HG02943 (cell line): ENCODE results near the gene BNC2.

Experiments used
- ATAC-seq: cut with Tn5 transposase; IDR thresholded peaks from one replicate; pipeline ENCODE4 v1.9.1; 2021; ENCODE audit warnings: mild to moderate bottlenecking, low read depth, moderate library complexity; ENCODE audit not compliant: unreplicated experiment

BNC2 gene

DNA sequence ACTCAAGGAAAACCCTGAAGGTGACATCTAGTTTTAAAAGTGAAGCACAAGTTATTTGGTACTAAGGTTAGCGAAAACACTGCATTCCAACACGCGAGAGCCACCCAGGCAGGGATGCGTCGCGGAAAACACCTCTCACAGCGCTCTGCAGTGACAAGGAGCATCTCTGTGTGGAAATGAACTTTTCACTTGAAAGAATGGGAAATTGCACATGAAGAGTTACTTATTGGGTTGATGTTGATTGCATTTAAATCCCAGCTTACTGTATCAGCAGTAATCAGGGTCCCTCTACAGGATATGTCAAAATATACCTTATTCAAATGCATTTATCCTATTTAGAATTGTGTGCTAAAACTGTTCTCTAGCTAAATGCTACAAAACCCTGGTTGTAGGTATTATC is 144.4 kb downstream of the BNC2 start:
- ATAC-seq, result no peak

DNA sequence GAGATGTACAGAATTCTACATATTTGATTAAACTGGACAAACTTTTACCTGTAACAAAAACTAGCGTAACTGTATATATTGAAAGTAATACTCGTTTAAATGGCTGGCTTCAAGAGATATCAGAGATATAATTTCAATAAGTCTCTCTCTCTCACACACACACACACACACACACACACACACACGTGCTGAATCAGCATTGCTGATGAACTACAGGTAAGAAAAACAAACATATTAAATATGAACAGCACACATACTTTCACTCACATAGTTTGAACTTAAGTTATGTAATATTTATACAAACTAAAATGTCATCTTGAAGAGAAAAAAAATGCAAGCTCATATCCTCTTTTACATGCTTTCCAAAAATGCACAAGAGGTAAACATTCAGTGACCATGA is 145.4 kb downstream of the BNC2 start:
- ATAC-seq, result no peak

GRCh38 chr9:16721972-16722371 is 148.5 kb downstream of the BNC2 start:
- no peak for ATAC-seq

DNA sequence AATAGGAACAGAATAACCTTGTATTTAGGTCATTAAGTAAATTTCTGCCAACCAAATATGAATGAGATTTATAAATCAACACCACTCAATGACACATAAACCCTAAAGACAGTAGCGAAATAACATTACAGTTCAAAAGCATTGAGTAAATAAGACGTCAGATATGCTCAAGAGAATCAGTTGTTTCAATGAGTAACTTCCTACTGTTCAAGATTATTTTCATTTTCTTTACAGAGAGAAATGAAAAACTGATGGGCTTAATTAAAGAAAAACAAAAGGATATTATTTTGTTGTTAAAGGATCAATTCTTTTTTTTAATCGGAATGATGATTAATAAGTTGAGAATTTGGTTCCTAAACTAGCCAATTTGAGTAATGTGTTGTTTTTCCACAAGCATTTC is 150.1 kb downstream of the BNC2 start:
- no peak for ATAC-seq

- ATAC-seq, result no peak
Measured at GRCh38 chr9:16719921-16720320, 150.5 kb downstream of the BNC2 start.

DNA sequence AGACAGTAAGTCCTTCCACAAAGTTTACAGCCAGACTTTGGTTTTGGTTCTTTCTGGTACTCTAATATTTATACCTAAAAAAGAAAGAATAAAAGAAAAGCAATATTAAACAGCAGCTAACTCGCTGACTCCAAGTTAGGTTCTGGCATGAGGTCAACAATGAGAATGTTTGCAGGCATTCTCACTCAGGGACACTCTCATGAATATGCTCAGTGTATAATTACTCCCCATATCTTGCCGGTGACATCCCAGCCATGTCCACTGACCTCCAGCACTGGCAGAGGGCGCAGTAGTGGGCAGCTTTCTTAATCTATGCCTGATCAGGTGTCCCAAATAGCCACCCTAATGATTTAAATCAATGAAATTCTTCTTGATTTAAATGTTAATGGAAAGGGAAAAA is 151.5 kb downstream of the BNC2 start:
- no peak for ATAC-seq

- ATAC-seq, result no peak
Measured at GRCh38 chr9:16718296-16718695, 152.2 kb downstream of the BNC2 start.

DNA sequence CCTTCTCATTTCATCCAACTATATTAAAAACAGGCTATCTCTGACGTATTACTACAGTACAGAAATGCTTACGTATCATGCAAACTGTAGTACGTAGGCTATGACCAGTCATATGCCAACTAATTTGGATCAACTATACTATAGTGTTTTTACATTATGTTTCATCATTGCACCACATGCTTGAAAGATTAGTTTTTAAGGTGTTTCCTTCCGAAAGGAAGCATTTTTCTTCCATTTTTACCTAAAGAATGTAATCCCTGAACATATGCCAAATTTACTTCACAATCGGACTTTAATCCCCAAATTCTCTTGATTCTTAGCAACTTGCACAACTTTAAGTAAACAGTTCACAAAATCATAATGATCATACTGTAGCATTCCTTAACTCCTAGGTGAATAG is 153.9 kb downstream of the BNC2 start:
- ATAC-seq, result no peak

DNA sequence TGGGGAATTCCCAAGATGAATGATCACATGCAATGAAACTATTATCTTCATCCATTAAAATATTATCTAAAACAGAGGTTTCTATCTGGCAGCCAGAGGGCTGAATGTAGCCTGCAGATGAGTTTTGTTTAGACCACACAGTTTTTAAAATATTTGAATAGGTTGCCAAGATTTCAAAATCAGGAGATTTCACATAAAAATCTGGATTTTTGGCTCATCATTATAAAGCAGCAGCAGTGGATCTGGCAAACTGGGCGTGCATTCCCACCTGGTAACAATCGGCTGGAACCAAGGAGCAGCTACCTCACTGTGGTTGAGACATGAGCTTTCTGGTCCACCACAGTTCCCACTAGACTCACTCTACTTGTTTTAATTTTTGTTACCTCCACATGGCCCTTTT is 155.1 kb downstream of the BNC2 start:
- no peak for ATAC-seq

DNA sequence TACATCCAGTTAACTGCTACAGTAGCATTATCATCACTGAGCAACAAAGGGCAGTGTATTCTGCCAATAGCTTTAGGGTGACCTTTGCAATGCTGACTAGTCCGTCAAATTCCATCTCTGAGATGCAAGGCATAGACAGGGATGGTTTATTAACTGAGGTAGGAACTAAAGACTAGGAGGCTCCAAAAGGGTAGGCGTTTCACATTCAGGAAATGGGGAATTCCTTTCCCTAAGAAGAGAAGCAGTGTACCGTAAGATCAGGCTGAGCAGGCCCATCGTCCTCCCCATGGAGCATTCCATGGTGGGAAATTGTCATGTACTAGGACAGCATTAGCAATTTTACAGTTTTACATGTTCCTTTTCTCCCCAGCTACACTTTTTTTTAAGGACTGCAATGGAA is 157.7 kb downstream of the BNC2 start:
- ATAC-seq, result no peak

- ATAC-seq, result no peak
Measured at GRCh38 chr9:16710888-16711287, 159.6 kb downstream of the BNC2 start.

DNA sequence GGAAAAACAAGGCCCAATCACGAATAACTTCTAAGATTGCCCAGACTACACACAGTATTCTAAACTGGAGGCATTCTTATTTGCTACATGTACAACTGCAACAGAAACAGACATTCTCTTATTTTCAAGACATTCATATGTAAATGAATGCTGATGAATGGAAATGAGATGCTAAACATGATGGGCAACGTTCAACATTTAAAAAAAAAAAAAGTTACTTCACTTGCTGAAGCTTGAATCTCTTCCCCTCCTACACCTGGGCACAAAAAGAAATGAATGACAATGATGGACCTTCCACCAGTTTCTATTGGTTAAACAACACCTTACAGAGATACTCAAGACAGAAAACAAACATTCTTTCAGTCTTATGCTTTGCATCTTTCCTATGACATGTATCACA is 160.5 kb downstream of the BNC2 start:
- ATAC-seq, result no peak

- ATAC-seq, result no peak
Measured at GRCh38 chr9:16708656-16709435, 161.6 kb downstream of the BNC2 start.

DNA sequence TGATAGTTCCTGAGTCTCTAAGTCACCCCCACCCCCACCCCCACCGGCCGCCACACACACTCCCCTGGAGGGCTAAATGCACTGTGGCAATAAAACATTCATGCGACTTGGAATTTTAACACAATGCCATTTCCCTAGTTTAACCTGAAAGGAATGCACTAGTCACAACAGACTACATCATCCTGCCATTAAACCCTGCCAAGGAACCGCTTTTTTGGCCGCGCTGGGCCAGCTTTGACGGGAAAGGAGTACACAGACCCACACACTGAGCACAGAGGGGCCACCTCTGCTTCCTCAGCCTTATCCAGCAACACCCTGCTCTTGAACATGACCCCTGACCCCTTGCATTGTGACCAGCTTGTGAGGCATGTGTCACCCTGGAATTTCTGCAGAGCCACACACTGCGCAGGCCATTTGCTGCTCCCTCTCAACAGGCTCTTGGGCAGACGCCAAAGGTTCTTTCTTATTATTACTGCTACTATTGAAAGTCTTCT is 165.3 kb downstream of the BNC2 start:
- no peak for ATAC-seq

DNA sequence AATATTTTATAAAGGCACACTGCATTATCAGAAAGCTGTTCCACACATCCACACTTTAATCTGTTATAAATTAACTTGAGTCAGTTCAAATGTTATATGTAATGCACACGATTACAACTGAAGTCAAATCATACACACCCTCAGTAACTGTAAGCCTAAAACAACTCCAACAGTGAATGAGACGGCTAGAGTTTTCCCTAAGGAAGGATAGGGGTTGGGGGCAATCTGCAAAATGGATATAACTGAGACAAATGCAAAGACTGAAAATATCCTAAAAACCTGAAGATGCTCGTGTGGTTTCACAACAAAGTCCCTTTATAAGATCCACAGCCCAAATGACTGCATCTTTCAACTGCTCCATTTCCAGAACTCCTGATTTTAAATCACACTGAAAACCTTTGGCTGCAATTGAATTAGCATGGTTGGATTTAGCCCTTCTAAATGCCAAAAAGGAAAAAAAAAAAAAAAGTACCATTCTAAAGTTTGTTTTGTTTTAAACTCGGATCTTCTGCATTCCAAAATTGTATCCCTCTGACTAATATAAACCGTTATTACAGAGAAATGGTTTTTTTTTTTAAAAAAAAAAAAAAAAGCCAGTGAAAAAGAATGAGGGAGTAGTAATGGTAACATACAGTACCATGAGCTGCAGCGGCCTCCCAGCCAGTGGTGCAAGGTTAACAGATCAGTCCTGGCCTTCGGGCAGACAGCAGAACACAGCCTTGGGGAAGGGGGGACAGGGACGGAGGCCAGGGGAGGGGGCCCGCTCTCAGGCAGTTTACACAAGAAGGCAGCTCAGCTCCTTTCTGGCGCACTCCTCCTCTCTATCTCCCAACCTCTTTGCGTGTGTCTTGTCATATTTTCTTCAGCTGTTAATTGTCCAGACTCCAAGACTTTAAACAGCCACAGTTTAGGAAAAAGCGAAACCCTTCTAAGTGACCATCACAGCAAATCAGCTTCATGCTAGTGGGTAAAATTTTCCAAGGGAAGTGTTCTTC is 166.1 kb downstream of the BNC2 start:
- ATAC-seq, result no peak

DNA sequence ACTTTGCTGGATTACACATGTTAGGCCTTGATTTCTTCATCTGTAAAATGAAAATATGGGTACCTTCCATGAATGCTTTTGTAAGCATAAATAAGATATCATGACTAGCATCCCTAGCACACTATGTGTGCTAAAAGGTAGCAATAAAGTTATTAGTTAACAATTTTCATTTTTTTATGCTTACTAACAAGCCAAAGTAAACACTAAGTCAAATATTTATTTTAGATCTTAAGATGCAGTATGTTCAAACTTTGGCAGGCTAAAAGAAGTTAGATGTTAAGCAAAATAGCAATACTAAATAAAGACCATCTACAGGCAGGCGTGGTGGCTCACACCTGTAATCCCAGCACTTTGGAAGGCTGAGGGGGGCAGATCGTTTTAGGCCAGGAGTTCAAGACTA is 169.1 kb downstream of the BNC2 start:
- no peak for ATAC-seq

GRCh38 chr9:16693616-16694015 is 176.9 kb downstream of the BNC2 start:
- ATAC-seq, result no peak

- ATAC-seq, result no peak
Measured at GRCh38 chr9:16690628-16691027, 179.8 kb downstream of the BNC2 start.

- no peak for ATAC-seq
Measured at GRCh38 chr9:16690205-16690604, 180.3 kb downstream of the BNC2 start.

- ATAC-seq, result no peak
Measured at GRCh38 chr9:16689351-16689938, 181.0 kb downstream of the BNC2 start.

- ATAC-seq, result no peak
Measured at GRCh38 chr9:16688814-16689213, 181.7 kb downstream of the BNC2 start.
